Spleen (tissue), 7 donors: ENCODE results near the gene ZNF536.

Experiments used
- POLR2A ChIP-seq, 3 donors: fragments of 450-650 bp; IDR thresholded peaks; one replicate each; pipeline ENCODE4 v1.5.1; 2017; ENCODE audit warnings: antibody characterized with exemption in 3 of 3, mild to moderate bottlenecking in 1 of 3
- POLR2AphosphoS5 ChIP-seq, 3 donors: sonication (generic); formaldehyde crosslinking; IDR thresholded peaks; one replicate each; pipeline ENCODE4 v1.5.1; 2017; ENCODE audit warnings: antibody characterized with exemption in 3 of 3
- TF ChIP-seq, protein P1 (sequence below), 11 experiments: fragments of 200-600 bp in 7 of 11; fragments of 450-650 bp in 4 of 11; sonication (generic) in 4 of 11; IDR thresholded peaks in 8 of 11; conservative IDR thresholded peaks in 3 of 11; 1 replicate in 7 of 11; 2 replicates in 4 of 11; pipeline versions ENCODE4 v1.4.0 to v1.8.0; 2016 to 2021; ENCODE audit warnings: antibody characterized with exemption in 11 of 11, inconsistent platforms in 4 of 11, mild to moderate bottlenecking in 1 of 11
- donor health status: DM: no; HTN: no; CAD: no; lungs with moderate emphysema.
- donor health status: DM: no; HTN: no; CAD: no.
- donor health status: DM: no; HTN: no; CAD: no.

DNA sequence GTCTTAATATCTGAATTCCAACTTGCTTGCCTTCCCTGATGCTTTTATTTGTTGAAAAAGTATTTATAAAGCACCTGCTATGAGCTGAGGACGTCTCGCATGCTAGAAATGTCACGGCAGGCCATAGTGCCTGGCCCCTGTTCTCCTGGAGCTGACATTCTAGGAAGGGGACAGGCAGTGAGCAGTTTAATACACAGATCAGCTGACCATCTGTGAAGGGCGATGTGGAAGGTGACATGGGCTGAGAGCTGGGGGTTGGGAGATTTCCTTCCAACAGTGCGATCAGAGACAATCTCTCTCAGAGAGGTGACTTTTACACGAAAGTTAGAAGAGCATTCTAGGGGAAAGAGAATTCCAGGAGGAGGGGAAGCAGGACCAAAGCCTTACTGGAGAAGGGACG is 153.2 kb downstream of the ZNF536 start:
- TF ChIP-seq POLR2A (IDR thresholded peaks at IDR 0.05) (no peak), POLR2AphosphoS5 (IDR thresholded peaks at IDR 0.05) (no peak)
- TF ChIP-seq, protein P1, sequence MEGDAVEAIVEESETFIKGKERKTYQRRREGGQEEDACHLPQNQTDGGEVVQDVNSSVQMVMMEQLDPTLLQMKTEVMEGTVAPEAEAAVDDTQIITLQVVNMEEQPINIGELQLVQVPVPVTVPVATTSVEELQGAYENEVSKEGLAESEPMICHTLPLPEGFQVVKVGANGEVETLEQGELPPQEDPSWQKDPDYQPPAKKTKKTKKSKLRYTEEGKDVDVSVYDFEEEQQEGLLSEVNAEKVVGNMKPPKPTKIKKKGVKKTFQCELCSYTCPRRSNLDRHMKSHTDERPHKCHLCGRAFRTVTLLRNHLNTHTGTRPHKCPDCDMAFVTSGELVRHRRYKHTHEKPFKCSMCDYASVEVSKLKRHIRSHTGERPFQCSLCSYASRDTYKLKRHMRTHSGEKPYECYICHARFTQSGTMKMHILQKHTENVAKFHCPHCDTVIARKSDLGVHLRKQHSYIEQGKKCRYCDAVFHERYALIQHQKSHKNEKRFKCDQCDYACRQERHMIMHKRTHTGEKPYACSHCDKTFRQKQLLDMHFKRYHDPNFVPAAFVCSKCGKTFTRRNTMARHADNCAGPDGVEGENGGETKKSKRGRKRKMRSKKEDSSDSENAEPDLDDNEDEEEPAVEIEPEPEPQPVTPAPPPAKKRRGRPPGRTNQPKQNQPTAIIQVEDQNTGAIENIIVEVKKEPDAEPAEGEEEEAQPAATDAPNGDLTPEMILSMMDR (IDR thresholded peaks at IDR 0.05 in 8 of 11, conservative IDR thresholded peaks at IDR 0.05 in 3 of 11), result no peak
